NCI-H510A (cell line): Measurements from ENCODE around the gene FKBP5.
"Not testable (repeated sequence)": the region's sequence is repeated elsewhere in the genome, so short reads cannot be mapped to it uniquely, and the experiment has no call there.

ENCODE experiments used
- DNase-seq: peaks from one replicate; lab custom pipeline; 2025; lab: John Stamatoyannopoulos, UW

The FKBP5 gene

GRCh38 chr6:35543459-35544193, 145.1 kb downstream of the FKBP5 start:
- DNase-seq: peak; percentile 57

DNA sequence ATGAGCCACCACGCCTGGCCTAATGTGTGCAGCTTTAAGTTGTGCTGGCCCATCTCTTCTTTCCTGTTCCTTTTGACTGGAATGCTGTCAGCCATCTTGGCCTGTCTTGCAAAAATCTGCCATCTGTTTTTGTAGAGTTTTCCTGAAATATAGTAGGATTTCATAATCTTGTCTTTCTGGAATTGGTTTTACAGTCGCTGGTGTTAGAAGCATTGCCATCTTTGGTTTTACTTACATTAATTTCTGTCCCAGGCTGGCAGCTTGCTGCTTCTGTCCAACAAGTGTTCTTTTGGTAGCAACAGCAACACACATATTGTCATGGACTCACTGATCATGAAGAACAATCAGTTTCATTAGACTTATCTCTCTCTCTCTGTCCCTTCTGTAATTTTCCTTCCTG, 146.9 kb downstream of the FKBP5 start:
- DNase-seq: no peak

- no peak for DNase-seq
These were observed 149.5 kb downstream of the FKBP5 start for GRCh38 chr6:35539223-35539622.

- not testable (repeated sequence) for DNase-seq
These were observed 152.9 kb downstream of the FKBP5 start for GRCh38 chr6:35535847-35536246.

DNA sequence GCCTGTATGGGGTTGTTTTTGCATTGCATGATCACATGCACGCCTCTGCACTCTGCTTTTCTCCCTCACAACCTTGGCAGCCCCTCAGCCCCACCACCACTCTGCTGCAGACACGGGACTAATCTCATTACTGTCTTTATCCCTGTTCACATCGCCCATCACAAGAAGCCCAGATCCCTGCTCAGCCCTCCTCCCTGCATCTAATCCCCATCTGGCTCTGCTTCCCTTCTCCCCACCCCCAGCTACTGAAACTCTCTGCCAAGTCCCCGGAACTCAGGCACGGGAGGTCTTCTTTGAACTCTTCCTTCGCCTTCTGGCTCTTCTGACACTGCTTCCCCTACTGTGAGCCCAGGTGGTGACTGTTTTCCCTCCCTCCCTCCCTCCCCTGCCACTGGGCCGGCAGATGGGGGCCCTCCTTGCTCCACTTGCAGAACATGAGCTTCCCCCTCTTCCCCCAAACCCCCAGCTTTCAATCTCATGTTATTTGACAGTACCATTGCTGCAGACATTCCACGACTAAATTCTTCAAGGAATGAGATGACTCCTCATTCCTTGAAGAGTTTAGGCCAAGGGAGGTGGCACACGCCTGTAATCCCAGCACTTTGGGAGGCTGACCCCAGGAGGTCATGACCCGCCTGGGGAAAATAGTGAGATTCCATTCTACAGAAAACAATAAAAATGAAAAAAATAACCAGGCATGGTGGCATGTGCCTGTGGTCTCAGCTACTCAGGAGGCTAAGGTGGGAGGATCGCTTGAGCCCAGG, 154.1 kb downstream of the FKBP5 start:
- no peak for DNase-seq

GRCh38 chr6:35533981-35534380, 154.7 kb downstream of the FKBP5 start:
- no peak for DNase-seq

DNA sequence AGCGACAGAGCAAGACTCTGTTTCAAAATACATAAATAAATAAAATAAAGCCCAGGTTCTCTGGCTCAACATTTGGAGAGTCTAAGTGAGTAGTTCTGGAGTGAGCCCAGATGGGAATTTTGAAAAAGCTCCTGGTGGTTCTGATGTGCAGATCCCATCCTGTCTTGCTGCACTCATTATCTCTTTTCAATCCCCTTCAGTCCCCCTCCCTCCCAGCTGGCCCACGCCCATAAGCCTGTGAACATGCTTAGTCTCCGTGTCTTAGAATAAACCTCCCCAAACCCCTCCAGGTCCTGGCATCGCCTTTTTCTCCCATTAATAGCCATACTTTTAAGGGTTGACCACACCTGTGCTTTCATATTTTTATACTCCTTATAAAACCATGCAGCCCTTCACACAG, 156.6 kb downstream of the FKBP5 start:
- no peak for DNase-seq

GRCh38 chr6:35524380-35525020, 164.2 kb downstream of the FKBP5 start:
- DNase-seq: no peak
